ENCODE measurements around the gene GRIA4. TPM values are rescaled to one million over a fixed set of nuclear protein-coding genes. Genes with fewer than 3 reads are reported as not detected.

Gene GRIA4
- total and polyA plus RNA-seq, 4 donors: not detected

DNA sequence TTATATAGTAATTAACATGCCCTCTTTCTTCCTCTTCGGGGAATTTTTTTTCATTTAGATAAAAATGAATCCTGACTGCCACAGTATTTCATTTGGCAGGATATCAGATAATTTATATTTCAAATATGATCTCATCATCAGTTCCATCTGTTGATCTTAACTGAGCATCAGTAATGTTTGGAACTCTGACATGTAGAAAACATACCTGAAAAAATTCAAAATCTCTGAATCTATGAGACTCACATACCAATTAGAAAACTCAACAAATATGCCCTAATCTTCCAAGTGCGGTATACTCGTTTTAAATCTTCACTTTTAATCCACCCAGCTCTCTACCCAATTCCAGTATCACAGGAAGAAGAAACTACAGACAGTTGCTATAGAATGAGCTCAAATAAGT is 250.2 kb downstream of the GRIA4 start:
- no peak overlapping the region for H3K4me3 ChIP-seq (ENCODE audit: low read depth in 1 of 3, low read length in 3 of 3)
- no peaks in the 10 kb centered on the region for H3K9me3 ChIP-seq (ENCODE audit: control insufficient read depth in 4 of 4, low read length in 3 of 4)
- H3K4me1 ChIP-seq (ENCODE audit: control insufficient read depth in 4 of 4, insufficient read depth in 4 of 4, low read length in 3 of 4): no peaks in the 10 kb centered on the region
- no peak overlapping the region for H3K27ac ChIP-seq (ENCODE audit: low read depth in 1 of 2, low read length in 2 of 2)
- H3K36me3 ChIP-seq (ENCODE audit: control insufficient read depth in 4 of 4, insufficient read depth in 3 of 4, low read depth in 1 of 4, low read length in 3 of 4): no peaks in the 10 kb centered on the region
- DNase-seq (ENCODE audit: low spot score): no peak
- H3K9ac ChIP-seq (ENCODE audit: low read depth in 1 of 2, low read length in 2 of 2): no peak overlapping the region
- no peak for TF ChIP-seq RAD21 (IDR thresholded peaks at IDR 0.05)
- TF ChIP-seq EGR1 (IDR thresholded peaks at IDR 0.05; ENCODE audit: low read depth in 2 of 2): no peak
- TF ChIP-seq JUND (IDR thresholded peaks at IDR 0.05): no peak
- TF ChIP-seq, protein P1, sequence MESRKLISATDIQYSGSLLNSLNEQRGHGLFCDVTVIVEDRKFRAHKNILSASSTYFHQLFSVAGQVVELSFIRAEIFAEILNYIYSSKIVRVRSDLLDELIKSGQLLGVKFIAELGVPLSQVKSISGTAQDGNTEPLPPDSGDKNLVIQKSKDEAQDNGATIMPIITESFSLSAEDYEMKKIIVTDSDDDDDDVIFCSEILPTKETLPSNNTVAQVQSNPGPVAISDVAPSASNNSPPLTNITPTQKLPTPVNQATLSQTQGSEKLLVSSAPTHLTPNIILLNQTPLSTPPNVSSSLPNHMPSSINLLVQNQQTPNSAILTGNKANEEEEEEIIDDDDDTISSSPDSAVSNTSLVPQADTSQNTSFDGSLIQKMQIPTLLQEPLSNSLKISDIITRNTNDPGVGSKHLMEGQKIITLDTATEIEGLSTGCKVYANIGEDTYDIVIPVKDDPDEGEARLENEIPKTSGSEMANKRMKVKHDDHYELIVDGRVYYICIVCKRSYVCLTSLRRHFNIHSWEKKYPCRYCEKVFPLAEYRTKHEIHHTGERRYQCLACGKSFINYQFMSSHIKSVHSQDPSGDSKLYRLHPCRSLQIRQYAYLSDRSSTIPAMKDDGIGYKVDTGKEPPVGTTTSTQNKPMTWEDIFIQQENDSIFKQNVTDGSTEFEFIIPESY (IDR thresholded peaks at IDR 0.05): no peak
- TF ChIP-seq, protein P2, sequence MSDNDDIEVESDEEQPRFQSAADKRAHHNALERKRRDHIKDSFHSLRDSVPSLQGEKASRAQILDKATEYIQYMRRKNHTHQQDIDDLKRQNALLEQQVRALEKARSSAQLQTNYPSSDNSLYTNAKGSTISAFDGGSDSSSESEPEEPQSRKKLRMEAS (IDR thresholded peaks at IDR 0.05): no peak
- no peak for TF ChIP-seq TAF1 (conservative IDR thresholded peaks at IDR 0.05)
- TF ChIP-seq FOXA2 (IDR thresholded peaks at IDR 0.05): no peak
- TF ChIP-seq HNF4G (IDR thresholded peaks at IDR 0.05): no peak
- no peak for TF ChIP-seq SP1 (IDR thresholded peaks at IDR 0.05)
- TF ChIP-seq YY1 (IDR thresholded peaks at IDR 0.05): no peak
- no peak for TF ChIP-seq HNF4A (conservative IDR thresholded peaks at IDR 0.05)
- no peak for TF ChIP-seq GABPA (IDR thresholded peaks at IDR 0.05 in 1 of 2, conservative IDR thresholded peaks at IDR 0.05 in 1 of 2)
- TF ChIP-seq NR2F2 (IDR thresholded peaks at IDR 0.05): no peak
- TF ChIP-seq, protein P3, sequence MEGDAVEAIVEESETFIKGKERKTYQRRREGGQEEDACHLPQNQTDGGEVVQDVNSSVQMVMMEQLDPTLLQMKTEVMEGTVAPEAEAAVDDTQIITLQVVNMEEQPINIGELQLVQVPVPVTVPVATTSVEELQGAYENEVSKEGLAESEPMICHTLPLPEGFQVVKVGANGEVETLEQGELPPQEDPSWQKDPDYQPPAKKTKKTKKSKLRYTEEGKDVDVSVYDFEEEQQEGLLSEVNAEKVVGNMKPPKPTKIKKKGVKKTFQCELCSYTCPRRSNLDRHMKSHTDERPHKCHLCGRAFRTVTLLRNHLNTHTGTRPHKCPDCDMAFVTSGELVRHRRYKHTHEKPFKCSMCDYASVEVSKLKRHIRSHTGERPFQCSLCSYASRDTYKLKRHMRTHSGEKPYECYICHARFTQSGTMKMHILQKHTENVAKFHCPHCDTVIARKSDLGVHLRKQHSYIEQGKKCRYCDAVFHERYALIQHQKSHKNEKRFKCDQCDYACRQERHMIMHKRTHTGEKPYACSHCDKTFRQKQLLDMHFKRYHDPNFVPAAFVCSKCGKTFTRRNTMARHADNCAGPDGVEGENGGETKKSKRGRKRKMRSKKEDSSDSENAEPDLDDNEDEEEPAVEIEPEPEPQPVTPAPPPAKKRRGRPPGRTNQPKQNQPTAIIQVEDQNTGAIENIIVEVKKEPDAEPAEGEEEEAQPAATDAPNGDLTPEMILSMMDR (IDR thresholded peaks at IDR 0.05; ENCODE audit: low read depth, low read length, missing input control): no peak
- TF ChIP-seq, protein P4, sequence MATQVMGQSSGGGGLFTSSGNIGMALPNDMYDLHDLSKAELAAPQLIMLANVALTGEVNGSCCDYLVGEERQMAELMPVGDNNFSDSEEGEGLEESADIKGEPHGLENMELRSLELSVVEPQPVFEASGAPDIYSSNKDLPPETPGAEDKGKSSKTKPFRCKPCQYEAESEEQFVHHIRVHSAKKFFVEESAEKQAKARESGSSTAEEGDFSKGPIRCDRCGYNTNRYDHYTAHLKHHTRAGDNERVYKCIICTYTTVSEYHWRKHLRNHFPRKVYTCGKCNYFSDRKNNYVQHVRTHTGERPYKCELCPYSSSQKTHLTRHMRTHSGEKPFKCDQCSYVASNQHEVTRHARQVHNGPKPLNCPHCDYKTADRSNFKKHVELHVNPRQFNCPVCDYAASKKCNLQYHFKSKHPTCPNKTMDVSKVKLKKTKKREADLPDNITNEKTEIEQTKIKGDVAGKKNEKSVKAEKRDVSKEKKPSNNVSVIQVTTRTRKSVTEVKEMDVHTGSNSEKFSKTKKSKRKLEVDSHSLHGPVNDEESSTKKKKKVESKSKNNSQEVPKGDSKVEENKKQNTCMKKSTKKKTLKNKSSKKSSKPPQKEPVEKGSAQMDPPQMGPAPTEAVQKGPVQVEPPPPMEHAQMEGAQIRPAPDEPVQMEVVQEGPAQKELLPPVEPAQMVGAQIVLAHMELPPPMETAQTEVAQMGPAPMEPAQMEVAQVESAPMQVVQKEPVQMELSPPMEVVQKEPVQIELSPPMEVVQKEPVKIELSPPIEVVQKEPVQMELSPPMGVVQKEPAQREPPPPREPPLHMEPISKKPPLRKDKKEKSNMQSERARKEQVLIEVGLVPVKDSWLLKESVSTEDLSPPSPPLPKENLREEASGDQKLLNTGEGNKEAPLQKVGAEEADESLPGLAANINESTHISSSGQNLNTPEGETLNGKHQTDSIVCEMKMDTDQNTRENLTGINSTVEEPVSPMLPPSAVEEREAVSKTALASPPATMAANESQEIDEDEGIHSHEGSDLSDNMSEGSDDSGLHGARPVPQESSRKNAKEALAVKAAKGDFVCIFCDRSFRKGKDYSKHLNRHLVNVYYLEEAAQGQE (IDR thresholded peaks at IDR 0.05): no peak
- TF ChIP-seq, protein P5, sequence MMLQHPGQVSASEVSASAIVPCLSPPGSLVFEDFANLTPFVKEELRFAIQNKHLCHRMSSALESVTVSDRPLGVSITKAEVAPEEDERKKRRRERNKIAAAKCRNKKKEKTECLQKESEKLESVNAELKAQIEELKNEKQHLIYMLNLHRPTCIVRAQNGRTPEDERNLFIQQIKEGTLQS (IDR thresholded peaks at IDR 0.05): no peak
- no peak for TF ChIP-seq FOXA1 (IDR thresholded peaks at IDR 0.05)
- 65% methylated on average over 3 of the region's 3 CpGs for WGBS
- no peaks in the 10 kb centered on the region for H3K27me3 ChIP-seq (ENCODE audit: control insufficient read depth in 4 of 4, insufficient read depth in 4 of 4, low read length in 3 of 4)

DNA sequence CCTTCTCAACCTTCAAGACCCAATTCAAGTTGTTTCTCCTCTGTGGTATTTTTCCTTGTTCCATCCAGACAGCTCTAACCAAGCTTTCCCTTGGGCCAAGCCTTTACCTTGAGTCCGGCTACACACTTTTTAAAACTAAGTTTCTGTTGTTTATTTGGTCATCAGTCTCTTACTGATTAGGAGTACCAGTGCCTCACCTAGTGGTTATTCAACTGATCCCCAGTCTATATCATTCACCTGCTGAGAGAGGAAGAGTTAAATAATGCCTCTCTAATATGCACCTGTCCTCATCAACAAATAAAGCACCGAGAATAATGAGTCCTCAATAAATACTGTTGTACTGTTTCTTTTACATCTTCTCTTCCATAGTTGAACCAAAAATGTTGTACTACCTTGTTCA is 251.4 kb downstream of the GRIA4 start:
- WGBS: 45% methylated on average over 2 of the region's 2 CpGs
- Histone ChIP-seq H3K9me3 (ENCODE audit: control insufficient read depth in 4 of 4, low read length in 3 of 4) (no peaks in the 10 kb centered on the region), H3K27me3 (ENCODE audit: control insufficient read depth in 4 of 4, insufficient read depth in 4 of 4, low read length in 3 of 4) (no peaks in the 10 kb centered on the region), H3K4me3 (ENCODE audit: low read depth in 1 of 3, low read length in 3 of 3) (no peak overlapping the region), H3K9ac (ENCODE audit: low read depth in 1 of 2, low read length in 2 of 2) (no peak overlapping the region), H3K27ac (ENCODE audit: low read depth in 1 of 2, low read length in 2 of 2) (no peak overlapping the region), H3K4me1 (ENCODE audit: control insufficient read depth in 4 of 4, insufficient read depth in 4 of 4, low read length in 3 of 4) (no peaks in the 10 kb centered on the region), H3K36me3 (ENCODE audit: control insufficient read depth in 4 of 4, insufficient read depth in 3 of 4, low read depth in 1 of 4, low read length in 3 of 4) (no peaks in the 10 kb centered on the region)
- DNase-seq (ENCODE audit: low spot score): no peak
- TF ChIP-seq YY1 (IDR thresholded peaks at IDR 0.05): no peak
- TF ChIP-seq EGR1 (IDR thresholded peaks at IDR 0.05; ENCODE audit: low read depth in 2 of 2): no peak
- TF ChIP-seq, protein P1 (IDR thresholded peaks at IDR 0.05): no peak
- TF ChIP-seq RAD21 (IDR thresholded peaks at IDR 0.05): no peak
- TF ChIP-seq, protein P3 (IDR thresholded peaks at IDR 0.05; ENCODE audit: low read depth, low read length, missing input control): no peak
- TF ChIP-seq HNF4G (IDR thresholded peaks at IDR 0.05): no peak
- TF ChIP-seq TAF1 (conservative IDR thresholded peaks at IDR 0.05): no peak
- TF ChIP-seq, protein P5 (IDR thresholded peaks at IDR 0.05): no peak

All from liver (tissue), 9 donors.